HepG2 (cell line): Measurements from ENCODE around the gene FBN3. TPM values are rescaled to one million over a fixed set of nuclear protein-coding genes. Genes with fewer than 3 reads are reported as not detected.

ENCODE experiments used
- ATAC-seq: fragments of 200-7000 bp; cut with Tn5 transposase; 3 replicates; pipeline ENCODE4 v1.9.1; 2020; ENCODE audit warnings: mild to moderate bottlenecking, moderate library complexity
- BruUV-seq: library from RNA; stranded (reverse); fragments of 400-500 nt; replicated peaks from 2 replicates; lab custom pipeline; 2021; lab: Mats Ljungman, UMichigan
- CTCF ChIA-PET: fragments of 300-600 bp; formaldehyde crosslinking; extraction: SDS; loops from one replicate; lab custom pipeline; 2021; ENCODE audit warnings: low total read pairs, inconsistent platforms, low intra/inter-chr PET ratio; lab: Yijun Ruan, JAX
- POLR2A ChIA-PET: fragments of 350-600 bp; sonication (Branson Sonifier 250); formaldehyde crosslinking; loops from one replicate; lab custom pipeline; 2020; ENCODE audit warnings: antibody characterized with exemption, inconsistent platforms; lab: Yijun Ruan, JAX
- DNase-seq: peaks from one replicate; pipeline ENCODE4 v3.0.0-alpha.2; 2015; ENCODE audit warnings: low spot score
- FAIRE-seq: peaks from 3 replicates; lab custom pipeline; 2011; peaks lifted over from hg19 to GRCh38; lab: Jason Lieb, UNC
- H2AFZ ChIP-seq: one replicate; pipeline ENCODE4 v1.6.1; 2011; ENCODE audit warnings: low read length, inconsistent platforms
- H3K27ac ChIP-seq: fragments of 300-600 bp; 3 replicates; pipeline ENCODE4 v1.8.0; 2011; ENCODE audit warnings: mixed run types, mild to moderate bottlenecking, mixed read lengths, low read length, inconsistent platforms; ENCODE audit not compliant: insufficient read depth; ENCODE audit errors: extremely low read length
- H3K27me3 ChIP-seq, 2 experiments: fragments of 200-600 bp in 1 of 2; 2 replicates in 1 of 2; 3 replicates in 1 of 2; pipeline versions ENCODE4 v1.6.0 to v1.8.0; 2011; ENCODE audit warnings: low read length in 2 of 2, mild to moderate bottlenecking in 2 of 2, moderate library complexity in 2 of 2, inconsistent platforms in 1 of 2; ENCODE audit not compliant: insufficient read depth in 2 of 2, control insufficient read depth in 1 of 2
- H3K36me3 ChIP-seq, 2 experiments: fragments of 200-600 bp in 1 of 2; replicated peaks in 1 of 2; 2 replicates in 1 of 2; 3 replicates in 1 of 2; pipeline versions ENCODE4 v1.5.1 to v1.8.0; 2011; ENCODE audit warnings: low read length in 2 of 2, inconsistent platforms in 1 of 2; ENCODE audit not compliant: insufficient read depth in 2 of 2, control insufficient read depth in 1 of 2
- H3K4me1 ChIP-seq: 2 replicates; pipeline ENCODE4 v1.5.1; 2012; ENCODE audit warnings: low read length, inconsistent platforms; ENCODE audit not compliant: insufficient read depth
- H3K4me2 ChIP-seq: 2 replicates; pipeline ENCODE4 v1.6.0; 2011; ENCODE audit warnings: low read depth, low read length, inconsistent platforms
- H3K4me3 ChIP-seq, 3 experiments: fragments of 200-600 bp in 1 of 3; sonication (generic), shearing (Covaris generic) in 1 of 3; replicated peaks in 1 of 3; 2 replicates each; pipeline ENCODE4 v1.5.1; 2011 to 2016; ENCODE audit warnings: low read length in 3 of 3, inconsistent platforms in 2 of 3, low read depth in 2 of 3, mild to moderate bottlenecking in 2 of 3, control low read depth in 1 of 3, mixed read lengths in 1 of 3; ENCODE audit not compliant: insufficient read depth in 1 of 3
- H3K79me2 ChIP-seq: one replicate; pipeline ENCODE4 v1.6.1; 2011; ENCODE audit warnings: low read length, inconsistent platforms; ENCODE audit not compliant: insufficient read depth
- H3K9ac ChIP-seq: 2 replicates; pipeline ENCODE4 v1.6.0; 2011; ENCODE audit warnings: mild to moderate bottlenecking, low read depth, low read length, inconsistent platforms; ENCODE audit not compliant: insufficient read depth
- H3K9me3 ChIP-seq: 2 replicates; pipeline ENCODE4 v1.5.1; 2012; ENCODE audit warnings: mild to moderate bottlenecking, low read length
- H4K20me1 ChIP-seq: 2 replicates; pipeline ENCODE4 v1.6.0; 2011; ENCODE audit warnings: inconsistent platforms, mild to moderate bottlenecking, low read length, moderate library complexity; ENCODE audit not compliant: insufficient read depth
- CEBPB ChIP-seq: IDR thresholded peaks from 2 replicates; pipeline ENCODE4 v1.6.1; 2011; ENCODE audit warnings: low read depth, low read length, improper control_type of control experiment, borderline replicate concordance
- DRAP1 ChIP-seq: IDR thresholded peaks from 2 replicates; pipeline ENCODE4 v1.6.1; 2016; ENCODE audit warnings: missing genetic modification reagents, missing compliant biosample characterization
- FIP1L1 ChIP-seq: fragments of 200-400 bp; formaldehyde crosslinking; IDR thresholded peaks from 2 replicates; pipeline ENCODE4 v1.6.1; 2018; ENCODE audit warnings: low read depth, mild to moderate bottlenecking, low read length, moderate library complexity, borderline replicate concordance; ENCODE audit not compliant: insufficient read depth
- FLYWCH1 ChIP-seq: sonication (generic); formaldehyde crosslinking; IDR thresholded peaks from 2 replicates; pipeline ENCODE4 v1.8.1; 2023; ENCODE audit warnings: mild to moderate bottlenecking, missing genetic modification reagents
- HNRNPUL1 ChIP-seq: fragments of 200-400 bp; formaldehyde crosslinking; IDR thresholded peaks from 2 replicates; pipeline ENCODE4 v1.6.1; 2017; ENCODE audit warnings: low read depth, mild to moderate bottlenecking, low read length, moderate library complexity
- MLXIP ChIP-seq: sonication (generic); formaldehyde crosslinking; IDR thresholded peaks from 2 replicates; pipeline ENCODE4 v1.9.0; 2021; ENCODE audit warnings: missing genetic modification reagents, borderline replicate concordance
- NCOA5 ChIP-seq: sonication (generic); formaldehyde crosslinking; IDR thresholded peaks from 2 replicates; pipeline ENCODE4 v1.4.0; 2020; ENCODE audit warnings: missing genetic modification reagents
- PLRG1 ChIP-seq: fragments of 450-650 bp; conservative IDR thresholded peaks from 2 replicates; pipeline ENCODE4 v1.6.1; 2016
- RXRA ChIP-seq: sonication (generic); formaldehyde crosslinking; IDR thresholded peaks from 2 replicates; pipeline ENCODE4 v1.5.1; 2020; ENCODE audit warnings: missing genetic modification reagents
- ZBTB26 ChIP-seq: IDR thresholded peaks from 2 replicates; pipeline ENCODE4 v1.6.1; 2016; ENCODE audit warnings: missing compliant biosample characterization, missing genetic modification reagents, borderline replicate concordance
- ZNF441 ChIP-seq: sonication (generic); formaldehyde crosslinking; IDR thresholded peaks from 2 replicates; pipeline ENCODE4 v1.7.0; 2021; ENCODE audit warnings: missing genetic modification reagents, borderline replicate concordance
- ZNF547 ChIP-seq: sonication (generic); formaldehyde crosslinking; IDR thresholded peaks from 2 replicates; pipeline ENCODE4 v1.5.1; 2020; ENCODE audit warnings: mild to moderate bottlenecking, missing genetic modification reagents
- ZNF570 ChIP-seq: sonication (generic); formaldehyde crosslinking; IDR thresholded peaks from 2 replicates; pipeline ENCODE4 v1.4.0; 2020; ENCODE audit warnings: mild to moderate bottlenecking, missing genetic modification reagents, borderline replicate concordance
- ZNF678 ChIP-seq: sonication (generic); formaldehyde crosslinking; IDR thresholded peaks from 2 replicates; pipeline ENCODE4 v1.4.0; 2020; ENCODE audit warnings: mild to moderate bottlenecking, missing genetic modification reagents
- ZNF710 ChIP-seq: sonication (generic); formaldehyde crosslinking; IDR thresholded peaks from 2 replicates; pipeline ENCODE4 v1.5.0; 2020; ENCODE audit warnings: mild to moderate bottlenecking, missing genetic modification reagents, borderline replicate concordance
- WGBS: methylation state at CpG from one replicate; pipeline ENCODE4 v1.1.6; 2017; ENCODE audit warnings: low lambda C conversion rate; 5-methylcytosine and 5-hydroxymethylcytosine counted together
- in situ Hi-C: cut with HindIII; loops from 2 replicates; pipeline ENCODE4 v1.10.0; 2017; ENCODE audit warnings: low pct_unique_long_range_greater_than_20kb; ENCODE audit not compliant: extremely low pct_ligation_motif_present
- intact Hi-C: fragments of 100-400 bp; cut with micrococcal nuclease; formaldehyde crosslinking; loops from one replicate; pipeline ENCODE4 v1.10.0; 2022; ENCODE audit not compliant: unreplicated experiment
- polyA plus RNA-seq, 8 experiments: library from polyadenylated mRNA; depleted of rRNA in 3 of 8; stranded (reverse) in 7 of 8; unstranded in 1 of 8; fragments of >200 nt; fragmentation: Illumina TruSeq in 4 of 8; extraction: Trizol in 4 of 8; gene quantifications; 2 replicates each; pipeline versions ENCODE4 v1.2.1 to v1.2.3, GENCODE V29; 2011 to 2016; ENCODE audit warnings: low read depth in 4 of 8, missing spikeins in 1 of 8, mixed read lengths in 1 of 8; ENCODE audit not compliant: insufficient read depth in 1 of 8
- total RNA-seq, 5 experiments: library from RNA; depleted of rRNA; stranded (reverse); fragments of >200 nt; fragmentation: Illumina TruSeq; extraction: Trizol; gene quantifications; 2 replicates each; pipeline ENCODE4 v1.2.3, GENCODE V29; 2016; ENCODE audit warnings: low read depth in 1 of 5

Gene FBN3
- total and polyA plus RNA-seq, 2 of the 13 experiments (the other 11 are each of a cell fraction or from before 2014, with no cell fraction given) = 0.20 to 1.3 TPM

GRCh38 chr19:8050274-8051096, 98.9 kb downstream of the FBN3 start:
- Histone ChIP-seq H3K4me2 (peak overlapping the region; percentile 72), H3K27me3 (no peaks in the 10 kb centered on the region; a peak in 1 of 5 replicates), H3K9ac (no peak overlapping the region), H3K79me2 (no peaks in the 10 kb centered on the region), H3K27ac (no peak overlapping the region), H2AFZ (no peak overlapping the region), H3K4me1 (peaks cover 24% of the 10 kb centered on the region), H4K20me1 (no peaks in the 10 kb centered on the region), H3K9me3 (no peaks in the 10 kb centered on the region), H3K4me3 (peak overlapping the region; percentile 3 to 67 (median 41); a peak in 4 of 6 replicates), H3K36me3 (no peaks in the 10 kb centered on the region)
- FAIRE-seq = no peak
- ChIA-PET CTCF (no interaction called here), POLR2A (no interaction called here)
- intact Hi-C loops (no loop called here), in situ Hi-C loops (no loop called here)
- BruUV-seq = no TSS peak
- WGBS = 33% methylated on average over 22 of the region's 49 CpGs
- peak; percentile 79 for ATAC-seq
- DNase-seq = peak; percentile 81
- no peak for TF ChIP-seq ZNF547 (CRISPR knock-in tag)
- TF ChIP-seq ZNF570 (CRISPR knock-in tag) = no peak
- no peak for TF ChIP-seq ZNF710 (CRISPR knock-in tag)
- no peak for TF ChIP-seq NCOA5 (CRISPR knock-in tag)
- peak; percentile 47; the same call in 1 of the 2 replicates for TF ChIP-seq DRAP1 (CRISPR knock-in tag)
- no peak for TF ChIP-seq ZNF678 (CRISPR knock-in tag)
- TF ChIP-seq HNRNPUL1 = no peak
- TF ChIP-seq MLXIP (CRISPR knock-in tag) = no peak
- TF ChIP-seq ZNF441 (CRISPR knock-in tag) = no peak
- no peak for TF ChIP-seq FLYWCH1 (CRISPR knock-in tag)
- TF ChIP-seq ZBTB26 = no peak
- no peak for TF ChIP-seq FIP1L1
- TF ChIP-seq CEBPB = no peak
- no peak for TF ChIP-seq PLRG1
- TF ChIP-seq RXRA (CRISPR knock-in tag) = peak; percentile 17; the same call in 1 of the 2 replicates
